HG03064 (cell line): ENCODE data around the gene PRPF4.
"Not testable (repeated sequence)": the region's sequence is repeated elsewhere in the genome, so short reads cannot be mapped to it uniquely, and the experiment has no call there.

Experiments used
- ATAC-seq: cut with Tn5 transposase; IDR thresholded peaks from one replicate; pipeline ENCODE4 v1.9.1; 2021; ENCODE audit warnings: low read depth; ENCODE audit not compliant: unreplicated experiment

The PRPF4 gene

GRCh38 chr9:113275157-113276131 lies at the start of gene PRPF4, which contains the start of gene CDC26:
Gene PRPF4, plus strand, starts transcription at chr9:113275658. Its CDS starts 86 bp downstream, at chr9:113275744.
Gene CDC26, minus strand, starts transcription at chr9:113275572. Its CDS starts 3,065 bp downstream, at chr9:113272507.
- ATAC-seq = peak; percentile 98

DNA sequence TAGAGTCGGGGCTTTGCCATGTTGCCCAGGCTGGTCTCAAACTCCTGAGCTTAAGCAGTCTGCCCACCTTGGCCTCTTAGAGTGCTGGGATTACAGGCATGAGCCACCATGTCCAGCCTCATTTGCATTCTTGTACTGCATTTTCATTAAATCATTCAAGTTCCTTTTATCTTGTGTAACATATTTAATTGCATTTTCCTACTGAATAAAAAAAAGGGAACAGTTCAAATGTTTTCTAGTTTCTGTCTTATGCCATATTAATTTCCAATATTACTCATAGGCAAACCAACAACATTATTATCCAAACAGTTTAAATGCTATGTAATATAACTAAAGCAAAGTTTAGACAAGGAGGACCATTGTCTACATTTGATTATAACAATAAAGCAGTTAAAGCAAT lies 48.0 kb upstream of the PRPF4 start:
- no peak for ATAC-seq

GRCh38 chr9:113228130-113228665 lies 47.3 kb upstream of the PRPF4 start:
- no peak for ATAC-seq

DNA sequence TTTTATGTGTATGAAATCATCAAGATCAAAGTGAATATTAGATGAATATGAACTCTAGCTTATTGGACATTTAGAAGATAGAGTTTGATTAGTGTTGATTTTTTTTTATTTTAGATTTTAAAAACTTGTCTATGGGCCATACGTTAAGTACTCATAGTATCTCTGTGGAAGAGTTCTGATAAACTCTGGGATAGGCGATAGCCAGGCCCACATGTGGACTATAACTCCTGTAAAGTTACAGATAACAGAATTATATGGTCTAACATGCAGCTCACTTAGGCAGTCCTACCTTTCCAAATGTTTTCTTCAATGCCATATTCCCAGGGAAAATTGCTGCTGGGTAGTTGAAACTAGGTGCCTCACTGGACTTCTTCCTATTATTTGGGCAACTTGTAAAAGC lies 43.8 kb upstream of the PRPF4 start:
- ATAC-seq = no peak

DNA sequence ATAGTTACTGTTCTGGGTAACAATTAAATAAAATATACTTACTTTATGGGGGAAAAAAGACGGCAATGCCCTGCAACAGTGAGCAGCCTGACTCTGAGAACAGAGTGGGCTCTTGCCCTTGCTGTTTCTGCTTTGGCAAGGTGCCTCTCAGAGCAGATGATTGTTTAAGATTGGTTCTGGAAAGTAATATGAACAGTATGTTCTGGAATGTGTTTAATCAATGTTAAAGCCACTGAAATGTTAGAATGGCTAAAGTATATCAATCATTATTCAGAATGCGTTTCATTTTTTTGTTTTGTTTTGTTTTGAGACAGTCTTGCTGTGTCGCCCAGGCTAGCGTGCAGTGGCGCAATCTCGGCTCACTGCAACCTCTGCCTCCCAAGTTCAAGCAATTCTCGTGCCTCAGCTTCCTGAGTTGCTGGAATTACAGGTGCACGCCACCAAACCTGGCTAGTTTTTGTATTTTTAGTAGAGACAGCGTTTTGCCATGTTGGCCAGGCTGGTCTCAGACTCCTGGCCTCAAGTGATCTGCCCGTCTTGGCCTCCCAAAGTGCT lies 39.7 kb upstream of the PRPF4 start:
- ATAC-seq = not testable (repeated sequence)

GRCh38 chr9:113237026-113237425 lies 38.4 kb upstream of the PRPF4 start:
- ATAC-seq = no peak

DNA sequence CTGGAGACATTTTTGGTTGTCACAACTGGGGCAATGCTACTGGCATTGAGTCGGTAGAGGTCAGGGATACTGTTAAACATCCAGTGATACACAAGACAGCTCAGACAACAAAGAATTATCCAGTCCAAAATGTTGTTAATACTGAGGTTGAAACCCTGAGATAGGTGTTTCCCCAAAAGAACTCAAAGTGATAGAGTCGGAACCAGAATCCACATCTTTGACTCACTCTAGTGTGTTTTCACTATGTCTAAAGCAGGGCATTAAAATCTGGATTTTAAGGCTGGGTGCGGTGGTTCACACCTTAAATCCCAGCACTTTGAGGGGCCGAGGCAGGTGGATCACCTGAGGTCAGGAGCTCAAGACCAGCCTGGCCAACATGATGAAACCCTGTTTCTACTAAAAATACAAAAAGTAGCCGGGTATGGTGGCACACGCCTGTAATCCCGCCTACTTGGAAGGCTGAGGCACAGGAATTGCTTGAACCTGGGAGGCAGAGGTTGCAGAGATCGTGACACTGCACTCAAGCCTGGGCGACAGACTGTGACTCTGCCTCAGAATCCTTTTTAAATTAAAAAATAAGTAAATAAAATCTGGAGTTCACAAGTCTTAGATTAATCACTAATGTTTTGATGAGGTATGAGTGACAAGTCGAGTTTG lies 37.1 kb upstream of the PRPF4 start:
- no peak for ATAC-seq

DNA sequence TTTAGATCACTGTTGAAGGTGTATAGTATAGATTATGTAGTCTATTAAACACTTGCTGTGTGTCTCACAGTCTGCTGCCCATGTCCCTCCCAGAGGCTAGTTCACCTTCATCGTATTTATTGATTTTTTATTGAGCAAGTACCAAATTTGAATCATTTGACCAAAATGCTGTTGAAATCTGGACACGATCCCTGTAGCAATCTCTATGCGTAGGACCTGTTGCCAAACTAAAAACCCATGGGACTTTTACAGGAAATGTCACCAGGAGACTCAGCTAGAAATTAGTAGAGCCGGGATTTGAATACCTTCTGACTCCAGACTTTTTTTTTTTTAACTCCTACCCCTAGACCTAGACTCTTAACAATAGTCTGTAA lies 36.6 kb upstream of the PRPF4 start:
- no peak for ATAC-seq

GRCh38 chr9:113241161-113241560 lies 34.3 kb upstream of the PRPF4 start:
- ATAC-seq = no peak

- ATAC-seq = no peak
These were observed 30.9 kb upstream of the PRPF4 start for GRCh38 chr9:113244556-113244955.

- no peak for ATAC-seq
These were observed 29.6 kb upstream of the PRPF4 start for GRCh38 chr9:113245894-113246293.

DNA sequence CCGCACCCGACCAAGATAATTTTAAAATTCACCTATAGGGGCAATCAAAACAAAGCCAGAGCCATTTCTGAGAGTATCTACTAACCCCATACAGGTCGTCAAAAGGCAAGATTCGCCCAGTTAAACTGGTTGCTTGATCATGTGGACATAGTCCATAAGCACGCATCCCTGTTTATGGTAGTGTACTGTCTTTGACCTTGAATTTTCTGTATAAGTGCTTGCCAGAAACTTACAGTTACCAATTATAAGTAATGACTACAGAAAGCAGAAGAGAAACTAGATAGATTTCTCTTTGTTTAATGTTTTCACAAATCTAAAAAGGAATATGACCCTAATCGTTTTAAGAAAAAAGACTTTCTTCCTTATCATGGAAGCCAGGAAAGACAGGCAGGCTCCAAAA lies 28.5 kb upstream of the PRPF4 start:
- ATAC-seq = no peak

GRCh38 chr9:113247640-113248039 lies 27.8 kb upstream of the PRPF4 start:
- ATAC-seq = no peak

DNA sequence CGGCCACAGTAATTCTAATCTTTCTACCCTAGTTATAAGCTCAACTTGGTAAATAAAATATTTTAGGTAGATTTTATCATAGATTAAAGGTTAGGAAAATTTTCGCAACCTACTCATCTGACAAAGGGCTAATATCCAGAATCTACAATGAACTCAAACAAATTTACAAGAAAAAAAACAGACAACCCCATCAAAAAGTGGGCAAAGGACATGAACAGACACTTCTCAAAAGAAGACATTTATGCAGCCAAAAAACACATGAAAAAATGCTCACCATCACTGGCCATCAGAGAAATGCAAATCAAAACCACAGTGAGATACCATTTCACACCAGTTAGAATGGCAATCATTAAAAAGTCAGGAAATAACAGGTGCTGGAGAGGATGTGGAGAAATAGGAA lies 25.8 kb upstream of the PRPF4 start:
- ATAC-seq = not testable (repeated sequence)

DNA sequence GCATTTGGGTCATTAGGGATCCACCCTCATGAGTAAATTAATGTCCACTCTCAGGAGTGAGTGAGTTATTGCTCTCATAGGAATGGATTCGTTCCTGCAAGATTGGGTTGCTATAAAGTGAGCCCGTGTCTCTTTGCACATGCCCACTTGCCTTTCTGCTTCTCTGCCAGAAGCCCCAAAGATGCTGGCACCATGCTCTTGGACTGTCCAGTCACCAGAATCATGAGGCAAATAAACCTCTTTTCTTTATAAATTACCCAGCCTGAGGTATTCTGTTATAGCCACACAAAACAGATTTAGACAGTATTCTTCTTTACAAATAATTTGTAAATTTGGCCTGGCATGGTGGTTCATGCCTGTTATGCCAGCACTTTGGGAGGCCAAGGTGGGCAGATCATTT lies 24.7 kb upstream of the PRPF4 start:
- ATAC-seq = no peak

DNA sequence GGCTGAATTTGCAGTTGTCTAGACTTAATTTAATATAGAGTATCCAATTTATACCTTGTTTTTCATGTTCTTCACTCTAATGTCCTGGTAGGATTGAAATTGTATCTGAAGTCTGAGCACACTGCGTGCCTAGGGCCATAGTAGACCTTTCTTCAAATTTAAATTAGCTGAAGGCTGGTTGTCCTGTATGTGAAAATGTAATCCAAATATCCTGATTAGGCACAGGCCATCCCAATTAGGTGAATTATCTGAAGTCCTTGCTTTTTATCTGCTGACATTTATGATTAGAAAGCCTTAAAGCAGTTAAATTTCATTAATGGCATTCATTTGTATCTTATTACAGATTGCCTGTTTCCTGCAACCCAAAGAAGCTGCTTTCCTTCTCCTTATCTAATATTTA lies 20.5 kb upstream of the PRPF4 start:
- ATAC-seq = no peak

DNA sequence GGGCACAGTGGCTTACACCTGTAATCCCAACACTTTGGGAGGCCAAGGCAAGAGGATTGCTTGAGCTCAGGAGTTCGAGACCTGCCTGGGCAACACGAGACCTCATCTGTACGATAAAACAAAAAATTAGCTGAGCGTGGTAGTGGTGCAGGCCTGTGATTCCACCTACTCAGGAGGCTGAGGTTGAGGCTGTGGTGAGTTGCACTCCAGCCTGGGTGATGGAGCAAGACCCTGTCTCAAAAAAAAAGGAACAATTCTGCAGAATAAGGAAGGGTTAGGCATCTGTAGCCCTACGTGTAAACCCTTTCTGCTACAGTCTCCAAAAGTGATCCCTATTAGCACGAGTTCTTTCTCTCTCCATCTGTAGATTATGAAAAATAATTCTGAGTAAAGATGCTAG lies 20.0 kb upstream of the PRPF4 start:
- no peak for ATAC-seq

DNA sequence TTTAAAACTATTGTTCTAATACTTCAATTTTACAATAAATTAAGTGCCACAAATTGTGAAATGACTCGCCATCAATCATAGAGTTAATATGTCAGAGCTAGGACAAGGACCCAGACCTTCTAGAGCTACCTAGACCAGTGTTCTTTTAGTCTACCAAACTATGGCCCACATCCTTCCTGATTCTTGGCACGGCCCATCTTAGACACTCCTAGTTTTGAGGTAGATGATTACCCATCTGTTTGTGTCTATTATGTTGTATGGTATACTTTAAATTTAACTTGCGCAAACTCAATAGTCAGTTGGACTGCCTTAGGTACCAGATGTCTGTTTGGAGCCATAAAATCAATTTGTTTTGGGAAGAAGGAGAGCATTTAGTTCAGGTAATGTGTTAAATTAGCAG lies 17.6 kb upstream of the PRPF4 start:
- no peak for ATAC-seq

- ATAC-seq = no peak
These were observed 17.2 kb upstream of the PRPF4 start for GRCh38 chr9:113258282-113258681.

GRCh38 chr9:113261917-113262671 lies 13.4 kb upstream of the PRPF4 start:
- ATAC-seq = no peak
